ENCODE measurements around the gene SH2D3C. TPM values are rescaled to one million over a fixed set of nuclear protein-coding genes. Genes with fewer than 3 reads are reported as not detected.
A peak's percentile ranks its signal among the peaks of the same experiment; 100 is the strongest.

Gene SH2D3C
- polyA plus RNA-seq, 2 of the 4 experiments (the other 2 are of a cell fraction) = 0.06 TPM

DNA sequence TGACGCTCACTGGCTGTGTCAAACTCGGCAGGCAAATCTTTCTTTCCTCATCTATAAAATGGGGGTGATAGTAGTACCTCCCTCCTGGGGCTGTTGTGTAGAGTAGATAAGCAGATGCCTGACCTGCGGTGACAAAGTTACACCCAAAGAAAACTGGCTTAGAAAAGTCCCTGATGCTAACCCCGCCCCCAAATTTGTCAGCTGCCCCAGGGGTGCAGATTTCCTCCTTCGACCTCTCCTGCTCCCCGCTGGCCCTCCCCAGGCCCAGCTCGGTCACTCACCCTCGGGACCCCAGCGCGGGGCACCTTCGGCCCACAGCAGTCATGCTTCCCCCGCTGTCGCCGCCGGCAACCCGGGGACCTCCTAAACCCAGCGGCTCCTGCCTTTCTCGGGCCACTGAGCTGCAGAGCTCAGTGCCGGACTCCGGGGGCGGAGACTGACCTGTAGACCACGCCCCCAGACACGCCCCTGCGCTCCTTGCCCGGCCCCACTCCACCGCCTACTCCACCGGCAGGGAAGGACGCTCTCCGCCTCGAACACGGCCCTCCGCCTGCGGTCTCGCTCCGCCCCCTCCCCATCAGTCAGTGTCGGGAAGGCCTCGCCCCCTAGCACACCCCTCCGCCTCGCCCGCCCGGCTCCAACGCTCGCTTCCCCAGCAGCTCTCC is 7.4 kb downstream of the SH2D3C start:
- FAIRE-seq = no peak
- peak; percentile 92 to 98 for ATAC-seq
- peak; percentile 86 to 98 for DNase-seq (ENCODE audit: low read depth in 1 of 2, low spot score in 1 of 2)
- WGBS (ENCODE audit: missing lambda C conversion rate) = 8% methylated on average over 26 of the region's 43 CpGs
- H3K9me3 ChIP-seq = no peaks in the 10 kb centered on the region
- H3K4me3 ChIP-seq = peak overlapping the region; percentile 40
- H3K27ac ChIP-seq = peak overlapping the region in 1 of 2 experiments; percentile 54; a peak in 2 of 6 replicates
- POLR2A ChIA-PET = interaction anchor here (0.6 to 1.0 kb wide), 7 partner anchors 9 to 232 kb away, joined by 3 to 5 read pairs (median 4); partner anchors contain the start of gene CDK9
- TF ChIP-seq, protein P1, sequence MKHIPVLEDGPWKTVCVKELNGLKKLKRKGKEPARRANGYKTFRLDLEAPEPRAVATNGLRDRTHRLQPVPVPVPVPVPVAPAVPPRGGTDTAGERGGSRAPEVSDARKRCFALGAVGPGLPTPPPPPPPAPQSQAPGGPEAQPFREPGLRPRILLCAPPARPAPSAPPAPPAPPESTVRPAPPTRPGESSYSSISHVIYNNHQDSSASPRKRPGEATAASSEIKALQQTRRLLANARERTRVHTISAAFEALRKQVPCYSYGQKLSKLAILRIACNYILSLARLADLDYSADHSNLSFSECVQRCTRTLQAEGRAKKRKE (CRISPR knock-in tag; IDR thresholded peaks at IDR 0.05; ENCODE audit: low read depth) = no peak
- TF ChIP-seq, protein P2, sequence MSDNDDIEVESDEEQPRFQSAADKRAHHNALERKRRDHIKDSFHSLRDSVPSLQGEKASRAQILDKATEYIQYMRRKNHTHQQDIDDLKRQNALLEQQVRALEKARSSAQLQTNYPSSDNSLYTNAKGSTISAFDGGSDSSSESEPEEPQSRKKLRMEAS (IDR thresholded peaks at IDR 0.05) = peak; percentile 46; the same call in 1 of the 2 replicates
- TF ChIP-seq HOXB13 (CRISPR knock-in tag; IDR thresholded peaks at IDR 0.05; ENCODE audit: low read depth) (no peak), HOXB5 (CRISPR knock-in tag; IDR thresholded peaks at IDR 0.05) (peak; percentile 100)
- TF ChIP-seq, protein P3, sequence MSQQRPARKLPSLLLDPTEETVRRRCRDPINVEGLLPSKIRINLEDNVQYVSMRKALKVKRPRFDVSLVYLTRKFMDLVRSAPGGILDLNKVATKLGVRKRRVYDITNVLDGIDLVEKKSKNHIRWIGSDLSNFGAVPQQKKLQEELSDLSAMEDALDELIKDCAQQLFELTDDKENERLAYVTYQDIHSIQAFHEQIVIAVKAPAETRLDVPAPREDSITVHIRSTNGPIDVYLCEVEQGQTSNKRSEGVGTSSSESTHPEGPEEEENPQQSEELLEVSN (IDR thresholded peaks at IDR 0.05; ENCODE audit: borderline replicate concordance, low read depth) = no peak
- TF ChIP-seq, protein P4, sequence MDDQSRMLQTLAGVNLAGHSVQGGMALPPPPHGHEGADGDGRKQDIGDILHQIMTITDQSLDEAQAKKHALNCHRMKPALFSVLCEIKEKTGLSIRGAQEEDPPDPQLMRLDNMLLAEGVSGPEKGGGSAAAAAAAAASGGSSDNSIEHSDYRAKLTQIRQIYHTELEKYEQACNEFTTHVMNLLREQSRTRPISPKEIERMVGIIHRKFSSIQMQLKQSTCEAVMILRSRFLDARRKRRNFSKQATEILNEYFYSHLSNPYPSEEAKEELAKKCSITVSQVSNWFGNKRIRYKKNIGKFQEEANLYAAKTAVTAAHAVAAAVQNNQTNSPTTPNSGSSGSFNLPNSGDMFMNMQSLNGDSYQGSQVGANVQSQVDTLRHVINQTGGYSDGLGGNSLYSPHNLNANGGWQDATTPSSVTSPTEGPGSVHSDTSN (IDR thresholded peaks at IDR 0.05) = peak; percentile 6; the same call in 1 of the 2 replicates
- H3K4me1 ChIP-seq = peaks cover 4% of the 10 kb centered on the region; the same call in 1 of the 3 replicates
- peak overlapping the region; percentile 74 for H3K4me2 ChIP-seq
- CTCF ChIA-PET = interaction anchor here (0.8 to 15.5 kb wide), 9 partner anchors 13 to 153 kb away, joined by 3 to 157 read pairs (median 5); partner anchors contain the start of genes CDK9, SH2D3C and TOR2A

DNA sequence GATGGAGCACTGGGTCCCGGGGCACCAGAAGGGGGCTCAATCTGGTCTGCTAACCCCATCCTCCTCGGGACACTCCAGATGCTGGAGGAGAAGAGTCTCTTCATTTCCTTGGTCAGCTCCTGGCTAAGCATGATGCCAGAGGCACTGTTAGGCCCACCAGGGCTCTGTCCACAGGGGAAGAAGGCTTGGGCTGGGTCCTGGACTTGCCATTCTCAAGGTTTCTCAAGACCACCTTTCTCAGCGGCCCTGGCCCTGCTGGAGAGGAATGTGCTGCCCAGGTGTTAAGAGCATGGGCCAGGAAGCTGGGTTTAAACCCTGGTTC is 7.9 kb downstream of the SH2D3C start:
- Histone ChIP-seq H3K4me3 (no peak overlapping the region; the same call in 2 of the 3 replicates), H3K4me2 (peak overlapping the region; percentile 74), H3K27ac (peak overlapping the region in 1 of 2 experiments; percentile 54; a peak in 2 of 6 replicates), H3K9me3 (no peaks in the 10 kb centered on the region), H3K4me1 (peaks cover 4% of the 10 kb centered on the region; the same call in 1 of the 3 replicates)
- 57% methylated on average over 3 of the region's 3 CpGs for WGBS (ENCODE audit: missing lambda C conversion rate)
- ChIA-PET CTCF (interaction anchor here (0.8 to 15.5 kb wide), 9 partner anchors 13 to 153 kb away, joined by 3 to 157 read pairs (median 5); partner anchors contain the start of genes CDK9, SH2D3C and TOR2A), POLR2A (interaction anchor here (0.6 to 1.0 kb wide), 4 partner anchors 8 to 63 kb away, joined by 3 to 5 read pairs (median 4); partner anchors contain the start of gene CDK9)
- DNase-seq (ENCODE audit: low read depth in 1 of 2, low spot score in 1 of 2) (no peak), FAIRE-seq (no peak), ATAC-seq (no peak)
- TF ChIP-seq RNF2 (IDR thresholded peaks at IDR 0.05; ENCODE audit: borderline replicate concordance, low read depth) = no peak
- TF ChIP-seq EP300 (IDR thresholded peaks at IDR 0.05) = no peak
- TF ChIP-seq, protein P4 (IDR thresholded peaks at IDR 0.05) = no peak
- no peak for TF ChIP-seq CEBPB (IDR thresholded peaks at IDR 0.05)
- TF ChIP-seq MYC (IDR thresholded peaks at IDR 0.05; ENCODE audit: borderline replicate concordance, low read length) = no peak
- TF ChIP-seq KDM1A (IDR thresholded peaks at IDR 0.05; ENCODE audit: low read depth) = no peak

DNA sequence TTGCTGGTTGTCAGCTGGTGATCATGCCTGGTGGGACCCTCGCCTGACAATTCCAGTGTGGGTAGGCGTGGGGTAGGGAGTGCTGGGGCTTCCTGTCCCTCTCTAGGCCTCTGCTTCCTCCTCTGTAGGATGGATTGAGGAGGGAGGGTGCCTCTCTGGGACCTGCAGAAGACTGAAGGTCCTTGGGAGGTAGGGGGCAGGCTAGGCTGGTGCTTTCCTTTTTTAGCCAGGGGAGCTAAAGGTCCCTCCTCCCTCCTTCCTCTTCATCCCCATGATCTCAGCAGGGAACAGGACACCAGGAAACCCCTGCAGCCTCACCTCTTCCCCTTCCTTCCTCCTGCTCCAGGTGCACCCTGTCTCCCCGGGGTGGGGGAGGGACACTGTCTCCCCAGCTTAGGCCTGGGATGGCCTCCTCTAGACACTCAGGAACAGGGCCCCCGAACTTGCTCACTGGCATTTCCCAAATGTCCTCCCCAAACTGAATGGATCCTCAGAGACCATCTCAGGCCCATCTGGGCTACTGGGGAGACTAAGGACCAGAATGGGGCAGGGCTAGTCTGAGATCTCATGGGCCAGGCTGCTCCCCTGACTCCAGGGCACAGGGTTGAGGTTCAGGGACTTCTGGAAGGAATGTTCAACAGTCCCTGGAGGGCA is 8.4 kb downstream of the SH2D3C start:
- H3K9me3 ChIP-seq = no peaks in the 10 kb centered on the region
- no peak for FAIRE-seq
- no peak overlapping the region for H3K4me3 ChIP-seq
- peaks cover 4% of the 10 kb centered on the region; the same call in 1 of the 3 replicates for H3K4me1 ChIP-seq
- no peak overlapping the region; the same call in 2 of the 3 replicates for H3K4me2 ChIP-seq
- 68% methylated on average over 4 of the region's 4 CpGs for WGBS (ENCODE audit: missing lambda C conversion rate)
- no peak for DNase-seq (ENCODE audit: low read depth in 1 of 2, low spot score in 1 of 2)
- POLR2A ChIA-PET = interaction anchor here (0.6 kb wide), 2 partner anchors 63 to 299 kb away, joined by 3 to 4 read pairs; no protein-coding TSS in a partner anchor
- H3K27ac ChIP-seq = no peak overlapping the region
- no peak for ATAC-seq
- CTCF ChIA-PET = interaction anchor here (0.9 to 15.5 kb wide), 8 partner anchors 14 to 154 kb away, joined by 3 to 157 read pairs (median 11); partner anchors contain the start of genes CDK9, SH2D3C and TOR2A
- TF ChIP-seq NFE2L2 (conservative IDR thresholded peaks at IDR 0.05; ENCODE audit: low read length) (no peak), NR3C1 (IDR thresholded peaks at IDR 0.05) (no peak), TFCP2L1 (CRISPR knock-in tag; IDR thresholded peaks at IDR 0.05) (no peak), CEBPB (IDR thresholded peaks at IDR 0.05) (no peak), ZFP36 (IDR thresholded peaks at IDR 0.05; ENCODE audit: borderline replicate concordance, partially characterized antibody) (no peak), RFX5 (IDR thresholded peaks at IDR 0.05) (no peak), JUNB (IDR thresholded peaks at IDR 0.05) (no peak), ZNF302 (CRISPR knock-in tag; IDR thresholded peaks at IDR 0.05) (no peak), TP53 (CRISPR knock-in tag; IDR thresholded peaks at IDR 0.05) (no peak)
- TF ChIP-seq, protein P5, sequence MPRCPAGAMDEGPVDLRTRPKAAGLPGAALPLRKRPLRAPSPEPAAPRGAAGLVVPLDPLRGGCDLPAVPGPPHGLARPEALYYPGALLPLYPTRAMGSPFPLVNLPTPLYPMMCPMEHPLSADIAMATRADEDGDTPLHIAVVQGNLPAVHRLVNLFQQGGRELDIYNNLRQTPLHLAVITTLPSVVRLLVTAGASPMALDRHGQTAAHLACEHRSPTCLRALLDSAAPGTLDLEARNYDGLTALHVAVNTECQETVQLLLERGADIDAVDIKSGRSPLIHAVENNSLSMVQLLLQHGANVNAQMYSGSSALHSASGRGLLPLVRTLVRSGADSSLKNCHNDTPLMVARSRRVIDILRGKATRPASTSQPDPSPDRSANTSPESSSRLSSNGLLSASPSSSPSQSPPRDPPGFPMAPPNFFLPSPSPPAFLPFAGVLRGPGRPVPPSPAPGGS (IDR thresholded peaks at IDR 0.05) = no peak
- TF ChIP-seq, protein P6, sequence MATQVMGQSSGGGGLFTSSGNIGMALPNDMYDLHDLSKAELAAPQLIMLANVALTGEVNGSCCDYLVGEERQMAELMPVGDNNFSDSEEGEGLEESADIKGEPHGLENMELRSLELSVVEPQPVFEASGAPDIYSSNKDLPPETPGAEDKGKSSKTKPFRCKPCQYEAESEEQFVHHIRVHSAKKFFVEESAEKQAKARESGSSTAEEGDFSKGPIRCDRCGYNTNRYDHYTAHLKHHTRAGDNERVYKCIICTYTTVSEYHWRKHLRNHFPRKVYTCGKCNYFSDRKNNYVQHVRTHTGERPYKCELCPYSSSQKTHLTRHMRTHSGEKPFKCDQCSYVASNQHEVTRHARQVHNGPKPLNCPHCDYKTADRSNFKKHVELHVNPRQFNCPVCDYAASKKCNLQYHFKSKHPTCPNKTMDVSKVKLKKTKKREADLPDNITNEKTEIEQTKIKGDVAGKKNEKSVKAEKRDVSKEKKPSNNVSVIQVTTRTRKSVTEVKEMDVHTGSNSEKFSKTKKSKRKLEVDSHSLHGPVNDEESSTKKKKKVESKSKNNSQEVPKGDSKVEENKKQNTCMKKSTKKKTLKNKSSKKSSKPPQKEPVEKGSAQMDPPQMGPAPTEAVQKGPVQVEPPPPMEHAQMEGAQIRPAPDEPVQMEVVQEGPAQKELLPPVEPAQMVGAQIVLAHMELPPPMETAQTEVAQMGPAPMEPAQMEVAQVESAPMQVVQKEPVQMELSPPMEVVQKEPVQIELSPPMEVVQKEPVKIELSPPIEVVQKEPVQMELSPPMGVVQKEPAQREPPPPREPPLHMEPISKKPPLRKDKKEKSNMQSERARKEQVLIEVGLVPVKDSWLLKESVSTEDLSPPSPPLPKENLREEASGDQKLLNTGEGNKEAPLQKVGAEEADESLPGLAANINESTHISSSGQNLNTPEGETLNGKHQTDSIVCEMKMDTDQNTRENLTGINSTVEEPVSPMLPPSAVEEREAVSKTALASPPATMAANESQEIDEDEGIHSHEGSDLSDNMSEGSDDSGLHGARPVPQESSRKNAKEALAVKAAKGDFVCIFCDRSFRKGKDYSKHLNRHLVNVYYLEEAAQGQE (IDR thresholded peaks at IDR 0.05) = no peak

Measured in A549 (cell line).